Loucy (cell line): Measurements from ENCODE around the gene FOXF1.

ENCODE experiments used
- EZH2phosphoT487 ChIP-seq: fragments of 200-600 bp; IDR thresholded peaks from 2 replicates; pipeline ENCODE4 v1.6.1; 2018; ENCODE audit warnings: antibody characterized with exemption, mild to moderate bottlenecking, moderate library complexity, borderline replicate concordance
- TF ChIP-seq, protein P1 (sequence below): fragments of 200-600 bp; sonication (generic); conservative IDR thresholded peaks from 2 replicates; pipeline ENCODE4 v1.5.1; 2014; ENCODE audit warnings: mild to moderate bottlenecking, antibody characterized with exemption, low read length

DNA sequence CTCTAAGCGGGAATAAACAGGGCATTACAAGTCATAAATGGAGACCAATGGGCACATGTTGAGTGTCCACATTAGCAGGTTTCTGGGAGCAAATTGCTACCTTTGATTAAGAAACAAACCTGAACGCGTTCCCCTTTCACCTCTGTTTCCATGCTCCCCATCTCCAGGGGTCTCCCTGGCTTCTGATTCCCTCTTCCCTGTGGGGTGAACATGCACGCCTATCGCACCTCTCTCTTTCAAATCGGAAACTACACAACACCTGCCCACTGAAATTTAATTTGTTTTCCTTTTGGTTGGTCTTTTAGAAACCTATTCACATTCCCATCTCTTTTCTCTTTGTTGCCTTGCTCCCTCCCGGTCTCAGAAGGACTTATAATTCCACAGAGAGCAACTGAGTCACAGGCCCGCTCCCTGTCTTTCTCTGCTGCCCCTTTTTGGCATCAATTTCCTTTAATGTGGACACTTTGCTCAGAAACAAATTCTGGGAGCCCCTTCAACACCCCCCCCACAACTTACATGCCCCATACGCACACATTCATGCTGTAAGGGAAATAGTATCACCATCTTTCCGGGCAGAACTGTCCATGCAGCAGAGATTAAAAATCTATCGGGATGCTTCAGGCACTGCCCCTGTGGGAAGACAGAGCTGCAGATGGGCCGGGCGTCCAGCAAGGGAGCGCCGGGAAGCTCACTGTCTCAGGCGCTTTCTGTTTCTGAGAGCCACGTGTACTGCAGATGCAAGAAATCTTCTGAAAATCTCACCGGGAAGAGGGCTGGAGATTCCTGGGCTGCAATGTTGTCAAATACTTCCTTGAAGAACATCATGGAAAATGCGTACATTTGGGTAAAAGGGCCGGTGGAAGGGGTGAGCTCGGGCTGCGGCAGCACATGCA is 7.2 kb upstream of the FOXF1 start:
- TF ChIP-seq, protein P1, sequence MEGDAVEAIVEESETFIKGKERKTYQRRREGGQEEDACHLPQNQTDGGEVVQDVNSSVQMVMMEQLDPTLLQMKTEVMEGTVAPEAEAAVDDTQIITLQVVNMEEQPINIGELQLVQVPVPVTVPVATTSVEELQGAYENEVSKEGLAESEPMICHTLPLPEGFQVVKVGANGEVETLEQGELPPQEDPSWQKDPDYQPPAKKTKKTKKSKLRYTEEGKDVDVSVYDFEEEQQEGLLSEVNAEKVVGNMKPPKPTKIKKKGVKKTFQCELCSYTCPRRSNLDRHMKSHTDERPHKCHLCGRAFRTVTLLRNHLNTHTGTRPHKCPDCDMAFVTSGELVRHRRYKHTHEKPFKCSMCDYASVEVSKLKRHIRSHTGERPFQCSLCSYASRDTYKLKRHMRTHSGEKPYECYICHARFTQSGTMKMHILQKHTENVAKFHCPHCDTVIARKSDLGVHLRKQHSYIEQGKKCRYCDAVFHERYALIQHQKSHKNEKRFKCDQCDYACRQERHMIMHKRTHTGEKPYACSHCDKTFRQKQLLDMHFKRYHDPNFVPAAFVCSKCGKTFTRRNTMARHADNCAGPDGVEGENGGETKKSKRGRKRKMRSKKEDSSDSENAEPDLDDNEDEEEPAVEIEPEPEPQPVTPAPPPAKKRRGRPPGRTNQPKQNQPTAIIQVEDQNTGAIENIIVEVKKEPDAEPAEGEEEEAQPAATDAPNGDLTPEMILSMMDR = no peak
- TF ChIP-seq EZH2phosphoT487 = no peak
